IMR-90 (cell line): ENCODE results near the gene MBLAC2. TPM values are rescaled to one million over a fixed set of nuclear protein-coding genes. Genes with fewer than 3 reads are reported as not detected.

ENCODE experiments used
- ATAC-seq: fragments of 200-7000 bp; cut with Tn5 transposase; 2 replicates; pipeline ENCODE4 v1.9.1; 2020; ENCODE audit warnings: low read depth, mild to moderate bottlenecking, moderate library complexity
- BruUV-seq: library from RNA; stranded (reverse); fragments of 400-500 nt; replicated peaks from 2 replicates; lab custom pipeline; 2021; lab: Mats Ljungman, UMichigan
- CTCF ChIA-PET: fragments of 300-600 bp; formaldehyde crosslinking; extraction: SDS; loops from one replicate; lab custom pipeline; 2021; ENCODE audit warnings: antibody characterized with exemption; lab: Yijun Ruan, JAX
- POLR2A ChIA-PET: fragments of 300-600 bp; sonication (Branson Sonifier 250); formaldehyde crosslinking; loops from one replicate; lab custom pipeline; 2022; ENCODE audit warnings: antibody characterized with exemption; ENCODE audit not compliant: unreplicated experiment; lab: Charles Lee
- DNase-seq: peaks from one replicate; pipeline ENCODE4 v3.0.0; 2013
- H2AFZ ChIP-seq: replicated peaks from 2 replicates; pipeline ENCODE3; 2013; ENCODE audit warnings: low read length, mild to moderate bottlenecking; ENCODE audit not compliant: poor library complexity
- H2AK5ac ChIP-seq: 2 replicates; pipeline ENCODE4 v1.6.1; 2013; ENCODE audit warnings: low read depth, low read length, inconsistent platforms
- H2AK9ac ChIP-seq: replicated peaks from 2 replicates; pipeline ENCODE3; 2013; ENCODE audit warnings: mild to moderate bottlenecking, low read depth, low read length, moderate library complexity; ENCODE audit not compliant: poor library complexity
- H2BK120ac ChIP-seq: 2 replicates; pipeline ENCODE4 v1.6.1; 2013; ENCODE audit warnings: low read depth, low read length, inconsistent platforms
- H2BK15ac ChIP-seq: 3 replicates; pipeline ENCODE4 v1.6.1; 2013; ENCODE audit warnings: low read depth, low read length, inconsistent platforms
- H2BK20ac ChIP-seq: 2 replicates; pipeline ENCODE4 v1.6.1; 2013; ENCODE audit warnings: low read depth, mild to moderate bottlenecking, inconsistent platforms, low read length, moderate library complexity
- H2BK5ac ChIP-seq: 2 replicates; pipeline ENCODE4 v1.6.1; 2013; ENCODE audit warnings: mild to moderate bottlenecking, low read depth, low read length, inconsistent platforms; ENCODE audit not compliant: poor library complexity, severe bottlenecking
- H3K14ac ChIP-seq: replicated peaks from 2 replicates; pipeline ENCODE4 v1.6.1; 2013; ENCODE audit warnings: low read depth, low read length, inconsistent platforms
- H3K18ac ChIP-seq: 2 replicates; pipeline ENCODE4 v1.6.1; 2013; ENCODE audit warnings: low read depth, low read length, control low read depth
- H3K23ac ChIP-seq: 2 replicates; pipeline ENCODE4 v1.6.1; 2013; ENCODE audit warnings: low read depth, low read length, inconsistent platforms
- H3K27ac ChIP-seq: 2 replicates; pipeline ENCODE4 v1.5.1; 2013; ENCODE audit warnings: mild to moderate bottlenecking, control low read depth, low read length; ENCODE audit not compliant: insufficient read depth
- H3K27me3 ChIP-seq: 2 replicates; pipeline ENCODE4 v1.6.1; 2013; ENCODE audit warnings: low read length; ENCODE audit not compliant: control insufficient read depth, insufficient read depth
- H3K36me3 ChIP-seq: 2 replicates; pipeline ENCODE4 v1.6.1; 2013; ENCODE audit warnings: low read length, mixed read lengths; ENCODE audit not compliant: control insufficient read depth, insufficient read depth
- H3K4ac ChIP-seq: 2 replicates; pipeline ENCODE4 v1.6.1; 2013; ENCODE audit warnings: low read depth, low read length, inconsistent platforms
- H3K4me1 ChIP-seq: 2 replicates; pipeline ENCODE4 v1.6.1; 2013; ENCODE audit warnings: low read length, mixed read lengths; ENCODE audit not compliant: control insufficient read depth, insufficient read depth
- H3K4me2 ChIP-seq: 2 replicates; pipeline ENCODE4 v1.6.1; 2013; ENCODE audit warnings: low read depth, mild to moderate bottlenecking, control low read depth, low read length, moderate library complexity
- H3K4me3 ChIP-seq: 2 replicates; pipeline ENCODE4 v1.5.1; 2013; ENCODE audit warnings: low read depth, mild to moderate bottlenecking, control low read depth, low read length, moderate library complexity; ENCODE audit not compliant: insufficient read depth
- H3K56ac ChIP-seq: 2 replicates; pipeline ENCODE4 v1.6.1; 2013; ENCODE audit warnings: low read length, inconsistent platforms; ENCODE audit not compliant: insufficient read depth; ENCODE audit errors: extremely low read depth
- H3K79me1 ChIP-seq, 2 experiments: 2 replicates each; pipeline ENCODE4 v1.6.1; 2013; ENCODE audit warnings: low read length in 2 of 2, inconsistent platforms in 1 of 2, low read depth in 1 of 2
- H3K9ac ChIP-seq: 2 replicates; pipeline ENCODE4 v1.6.1; 2013; ENCODE audit warnings: low read depth, low read length, control low read depth
- H3K9me1 ChIP-seq: 2 replicates; pipeline ENCODE4 v1.6.1; 2013; ENCODE audit warnings: low read length, inconsistent platforms; ENCODE audit not compliant: insufficient read depth
- H3K9me3 ChIP-seq: 2 replicates; pipeline ENCODE4 v1.6.1; 2013; ENCODE audit warnings: low read length; ENCODE audit not compliant: control insufficient read depth, insufficient read depth
- H4K20me1 ChIP-seq: 2 replicates; pipeline ENCODE4 v1.6.1; 2013; ENCODE audit warnings: low read length, inconsistent platforms; ENCODE audit not compliant: insufficient read depth
- H4K5ac ChIP-seq: 2 replicates; pipeline ENCODE4 v1.6.1; 2013; ENCODE audit warnings: mild to moderate bottlenecking, low read depth, low read length, control low read depth
- H4K8ac ChIP-seq, 2 experiments: 2 replicates each; pipeline ENCODE4 v1.6.1; 2013; ENCODE audit warnings: low read depth in 2 of 2, low read length in 2 of 2, control low read depth in 1 of 2, inconsistent platforms in 1 of 2
- H4K91ac ChIP-seq: 2 replicates; pipeline ENCODE4 v1.6.1; 2013; ENCODE audit warnings: low read depth, low read length, inconsistent platforms; ENCODE audit not compliant: insufficient read depth
- ELK1 ChIP-seq: fragments of 150-350 bp; IDR thresholded peaks from 2 replicates; pipeline ENCODE4 v1.6.1; 2016; ENCODE audit warnings: low read depth, mild to moderate bottlenecking, low read length, moderate library complexity, borderline replicate concordance
- RFX5 ChIP-seq: IDR thresholded peaks from 2 replicates; pipeline ENCODE4 v1.8.0; 2012; ENCODE audit warnings: low read depth, mild to moderate bottlenecking, low read length, moderate library complexity
- dilution Hi-C: fragments of 300-500 bp; cut with HindIII; formaldehyde crosslinking; loops from one replicate; pipeline ENCODE4 v1.14.3; 2018; ENCODE audit warnings: low sequenced_read_pairs; ENCODE audit not compliant: unreplicated experiment
- in situ Hi-C: fragments of 300-500 bp; cut with MboI; formaldehyde crosslinking; loops from 3 replicates; pipeline ENCODE4 v1.14.3; 2019; ENCODE audit warnings: low sequenced_read_pairs, inconsistent platforms, mixed read lengths
- intact Hi-C: fragments of 100-400 bp; cut with micrococcal nuclease; formaldehyde crosslinking; loops from 2 replicates; pipeline ENCODE4 v1.10.0; 2022
- polyA plus RNA-seq, 3 experiments: library from polyadenylated mRNA; depleted of rRNA; stranded (reverse); fragments of >200 nt; gene quantifications; 2 replicates each; pipeline ENCODE4 v1.2.3, GENCODE V29; 2012; ENCODE audit warnings: low replicate concordance in 1 of 3
- total RNA-seq: library from RNA; depleted of rRNA; stranded (reverse); fragments of >200 nt; gene quantifications from 2 replicates; pipeline ENCODE4 v1.2.3, GENCODE V29; 2012

Gene MBLAC2
- total and polyA plus RNA-seq, 2 of the 4 experiments (the other 2 are of a cell fraction), result 3.0 to 3.2 TPM

DNA sequence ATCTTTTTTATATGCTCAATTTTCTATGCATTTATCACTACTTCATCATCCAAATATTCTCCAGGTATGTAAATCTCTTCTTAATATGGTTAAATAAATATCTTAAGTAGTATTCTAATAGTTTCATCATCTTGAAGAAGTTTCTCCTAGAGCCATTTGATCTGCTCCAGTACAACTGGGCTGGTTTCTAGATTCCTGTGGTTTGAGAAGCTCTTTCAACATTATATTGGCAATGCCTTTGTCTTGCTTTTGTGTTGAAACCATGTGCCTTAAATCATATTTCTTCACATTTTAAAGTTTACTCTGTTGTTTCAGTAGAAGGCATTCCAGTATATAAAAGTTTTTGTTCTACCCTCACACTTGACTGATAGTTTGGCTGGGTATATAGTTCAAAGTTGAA is 27.6 kb downstream of the MBLAC2 start:
- CTCF ChIA-PET, result no interaction called here
- no peaks in the 10 kb centered on the region for H4K20me1 ChIP-seq
- H3K23ac ChIP-seq, result no peak overlapping the region
- H3K9me3 ChIP-seq, result no peaks in the 10 kb centered on the region
- H2AFZ ChIP-seq, result no peak overlapping the region
- no peak overlapping the region for H2BK20ac ChIP-seq
- no peak overlapping the region for H3K4me2 ChIP-seq
- H2AK9ac ChIP-seq, result no peak overlapping the region
- no peak overlapping the region for H3K9ac ChIP-seq
- H3K56ac ChIP-seq, result no peak overlapping the region
- POLR2A ChIA-PET, result no interaction called here
- no peaks in the 10 kb centered on the region for H3K27me3 ChIP-seq
- no peaks in the 10 kb centered on the region for H3K4me1 ChIP-seq
- ATAC-seq, result no peak
- H3K14ac ChIP-seq, result no peak overlapping the region
- peak; percentile 33 for DNase-seq
- TF ChIP-seq ELK1, result no peak
- no peak for TF ChIP-seq RFX5
- H4K91ac ChIP-seq, result no peak overlapping the region
- no peak overlapping the region for H2BK120ac ChIP-seq
- H3K79me1 ChIP-seq, result no peaks in the 10 kb centered on the region
- no peak overlapping the region for H3K18ac ChIP-seq
- in situ Hi-C loops (no loop called here), intact Hi-C loops (no loop called here), dilution Hi-C loops (no loop called here)
- H3K4ac ChIP-seq, result no peak overlapping the region
- no peak overlapping the region for H2AK5ac ChIP-seq
- no peak overlapping the region for H3K27ac ChIP-seq
- H2BK15ac ChIP-seq, result no peak overlapping the region
- no peaks in the 10 kb centered on the region for H3K9me1 ChIP-seq
- no peaks in the 10 kb centered on the region for H3K36me3 ChIP-seq
- no peak overlapping the region for H2BK5ac ChIP-seq
- no peak overlapping the region for H4K8ac ChIP-seq
- BruUV-seq, result no TSS peak
- no peak overlapping the region for H3K4me3 ChIP-seq
- H4K5ac ChIP-seq, result no peak overlapping the region
